CD4-positive, alpha-beta memory T cell (primary cell): ENCODE results near the gene SRGAP1. TPM values are rescaled to one million over a fixed set of nuclear protein-coding genes. Genes with fewer than 3 reads are reported as not detected.

Source experiments
- CTCF ChIA-PET: fragments of 350-600 bp; sonication (Branson Sonifier 250); formaldehyde crosslinking; loops from one replicate; lab custom pipeline; 2021; ENCODE audit warnings: inconsistent platforms; ENCODE audit not compliant: partially characterized antibody; lab: Charles Lee
- POLR2A ChIA-PET: fragments of 350-600 bp; sonication (Branson Sonifier 250); formaldehyde crosslinking; loops from one replicate; lab custom pipeline; 2021; ENCODE audit not compliant: partially characterized antibody; lab: Charles Lee
- DNase-seq, 5 donors: peaks; one replicate each; pipeline versions ENCODE4 v3.0.0 to v3.0.0-alpha.2; 2020 to 2022; ENCODE audit warnings: mixed read lengths in 1 of 5
- H3K27ac ChIP-seq: one replicate; pipeline ENCODE4 v1.7.0; 2013; ENCODE audit warnings: low read depth, low read length
- H3K27me3 ChIP-seq: 2 replicates; pipeline ENCODE4 v1.7.0; 2013; ENCODE audit warnings: mild to moderate bottlenecking, low read length, moderate library complexity; ENCODE audit not compliant: insufficient read depth
- H3K36me3 ChIP-seq: 2 replicates; pipeline ENCODE4 v1.7.0; 2013; ENCODE audit warnings: mild to moderate bottlenecking, low read length, moderate library complexity; ENCODE audit not compliant: insufficient read depth
- H3K4me1 ChIP-seq: 2 replicates; pipeline ENCODE4 v1.7.0; 2013; ENCODE audit warnings: mild to moderate bottlenecking, low read length, moderate library complexity; ENCODE audit not compliant: insufficient read depth
- H3K4me3 ChIP-seq, 2 donors: one replicate each; pipeline ENCODE4 v1.7.0; 2013; ENCODE audit warnings: low read length in 2 of 2, mild to moderate bottlenecking in 1 of 2
- H3K9me3 ChIP-seq, 2 donors: one replicate each; pipeline ENCODE4 v1.7.0; 2013; ENCODE audit warnings: low read length in 2 of 2, control low read depth in 1 of 2; ENCODE audit not compliant: control insufficient read depth in 1 of 2
- H3K27ac Mint-ChIP-seq, 7 donors: one replicate each; pipeline ENCODE4 v1.8.0; 2020 to 2021; ENCODE audit warnings: mixed read lengths in 7 of 7, mild to moderate bottlenecking in 6 of 7, inconsistent platforms in 3 of 7, moderate library complexity in 3 of 7
- H3K27me3 Mint-ChIP-seq, 2 donors: one replicate each; pipeline ENCODE4 v1.8.0; 2020 to 2021; ENCODE audit warnings: mixed read lengths in 2 of 2
- H3K36me3 Mint-ChIP-seq, 2 donors: one replicate each; pipeline ENCODE4 v1.8.0; 2020 to 2021; ENCODE audit warnings: mixed read lengths in 2 of 2, inconsistent platforms in 1 of 2, mild to moderate bottlenecking in 1 of 2
- H3K4me1 Mint-ChIP-seq, 4 donors: one replicate each; pipeline ENCODE4 v1.8.0; 2020 to 2021; ENCODE audit warnings: mixed read lengths in 4 of 4, mild to moderate bottlenecking in 1 of 4
- H3K4me3 Mint-ChIP-seq, 8 donors: one replicate each; pipeline ENCODE4 v1.8.0; 2020 to 2021; ENCODE audit warnings: mixed read lengths in 8 of 8, mild to moderate bottlenecking in 7 of 8, moderate library complexity in 6 of 8, inconsistent platforms in 3 of 8
- H3K9me3 Mint-ChIP-seq, 8 donors: one replicate each; pipeline ENCODE4 v1.8.0; 2020 to 2021; ENCODE audit warnings: mixed read lengths in 8 of 8, mild to moderate bottlenecking in 5 of 8, inconsistent platforms in 3 of 8, moderate library complexity in 1 of 8
- intact Hi-C: fragments of 100-400 bp; cut with micrococcal nuclease; formaldehyde crosslinking; loops from one replicate; pipeline ENCODE4 v1.15.1; 2023
- polyA plus RNA-seq, 2 donors: library from polyadenylated mRNA; unstranded; fragments of 300-500 nt; fragmentation: Illumina TruSeq; gene quantifications; one replicate each; pipeline ENCODE4 v1.2.3, GENCODE V29; 2021
- total RNA-seq, 2 experiments: library from RNA; stranded (reverse); gene quantifications; one replicate each; pipeline ENCODE4 v1.2.3, GENCODE V29; 2021

Gene SRGAP1
- total and polyA plus RNA-seq, 4 experiments from 2014 or later = 0.03 to 0.09 TPM; not detected in 2

DNA sequence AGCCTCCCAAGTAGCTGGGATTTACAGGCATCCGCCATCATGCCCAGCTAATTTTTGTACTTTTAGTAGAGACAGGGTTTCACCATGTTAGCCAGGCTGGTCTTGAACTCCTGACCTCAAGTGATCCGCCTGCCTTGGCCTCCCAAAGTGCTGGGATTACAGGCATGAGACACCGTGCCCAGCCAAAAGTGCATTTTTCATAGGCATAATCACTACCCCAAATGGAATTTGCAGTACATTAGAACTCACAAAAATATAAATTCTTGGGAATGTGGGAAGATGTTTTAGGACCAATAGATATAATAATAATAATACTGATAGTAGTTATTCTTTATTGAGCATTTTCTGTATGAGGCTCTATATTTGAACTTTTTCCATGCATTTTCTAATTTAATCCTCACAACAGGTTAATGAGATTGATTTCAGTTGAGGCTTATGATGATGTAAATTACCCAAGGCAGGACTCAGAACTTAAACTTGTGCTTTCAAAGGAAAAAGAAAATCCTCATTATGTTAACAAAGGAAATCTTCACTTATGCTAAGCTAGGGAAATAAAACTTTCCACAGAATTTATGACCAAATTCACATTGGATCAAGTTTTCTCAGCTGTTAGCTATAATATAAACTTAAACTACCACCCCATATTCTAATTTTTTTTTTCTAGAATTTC lies 121.6 kb downstream of the SRGAP1 start:
- no peaks in the 10 kb centered on the region for H3K9me3 ChIP-seq
- H3K4me1 Mint-ChIP-seq = no peaks in the 10 kb centered on the region
- H3K27me3 Mint-ChIP-seq = peaks cover 6 to 12% of the 10 kb centered on the region in 2 donors
- POLR2A ChIA-PET = no interaction called here
- no peak overlapping the region for H3K27ac Mint-ChIP-seq
- no peak for DNase-seq
- no peak overlapping the region for H3K4me3 Mint-ChIP-seq
- H3K36me3 ChIP-seq = no peaks in the 10 kb centered on the region
- CTCF ChIA-PET = no interaction called here
- H3K27me3 ChIP-seq = no peaks in the 10 kb centered on the region
- H3K4me3 ChIP-seq = no peak overlapping the region
- no peak overlapping the region for H3K27ac ChIP-seq
- H3K36me3 Mint-ChIP-seq = no peaks in the 10 kb centered on the region
- intact Hi-C loops = no loop called here
- H3K9me3 Mint-ChIP-seq = no peaks in the 10 kb centered on the region
- H3K4me1 ChIP-seq = no peaks in the 10 kb centered on the region

DNA sequence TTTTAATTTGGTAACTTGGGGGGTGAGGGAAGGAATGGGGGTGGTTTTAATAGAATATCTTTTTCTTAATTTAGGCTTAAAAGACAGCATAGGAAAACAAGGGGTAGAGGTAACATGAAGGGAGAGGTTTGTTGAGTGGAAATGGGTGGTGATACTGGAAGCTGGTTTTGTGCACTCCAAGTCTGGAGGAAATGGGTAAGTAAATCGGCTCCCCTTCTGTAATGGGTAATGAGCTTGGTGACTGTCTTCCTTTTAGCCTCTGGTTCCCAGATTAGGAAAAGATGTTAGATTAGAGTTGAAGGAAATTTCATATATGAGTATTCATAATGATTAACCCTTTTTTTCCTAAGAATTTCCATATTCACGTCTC lies 122.1 kb downstream of the SRGAP1 start:
- H3K27me3 ChIP-seq = no peaks in the 10 kb centered on the region
- no peak overlapping the region for H3K27ac Mint-ChIP-seq

DNA sequence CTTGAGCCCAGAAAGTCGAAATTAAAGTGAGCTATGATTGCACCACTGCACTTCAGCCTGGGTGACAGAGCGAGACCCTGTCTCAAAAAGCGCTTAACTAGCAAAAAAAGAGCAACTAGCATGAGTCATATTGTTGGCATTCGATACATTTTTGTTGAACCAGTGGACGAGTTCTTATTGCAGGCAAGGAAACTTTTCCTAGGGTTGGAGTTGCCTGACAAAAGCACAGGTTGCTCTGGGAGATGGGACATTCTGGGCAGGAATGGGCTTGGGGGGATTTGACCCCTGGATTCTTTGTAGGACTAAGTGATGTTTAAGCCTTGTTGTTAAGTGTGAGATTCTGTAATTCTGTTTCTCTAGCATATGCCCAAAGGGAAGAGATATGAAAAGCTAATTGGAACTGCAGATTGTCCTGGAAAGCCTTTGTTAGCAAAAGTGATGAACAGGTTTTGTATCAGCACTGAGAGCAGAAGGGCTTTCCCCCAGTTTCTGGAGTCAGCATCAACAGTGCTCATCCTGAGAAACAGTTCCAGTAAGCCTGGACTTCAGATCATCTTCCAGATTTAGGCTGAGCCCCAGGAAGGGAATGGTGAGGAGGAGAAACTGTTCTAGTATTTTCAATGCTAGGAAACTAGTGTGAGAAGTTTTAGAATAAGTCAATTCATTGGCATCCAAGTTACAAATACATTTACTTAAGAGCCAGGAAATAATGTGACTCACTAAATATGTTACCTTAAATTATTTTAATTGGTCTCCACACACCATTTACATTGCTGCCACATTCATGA lies 123.1 kb downstream of the SRGAP1 start:
- POLR2A ChIA-PET = no interaction called here

More for the DNA sequence above, 122.1 kb downstream of the SRGAP1 start:
- H3K9me3 ChIP-seq = no peaks in the 10 kb centered on the region
- Mint-ChIP-seq H3K4me1 (no peaks in the 10 kb centered on the region), H3K4me3 (no peak overlapping the region), H3K9me3 (no peaks in the 10 kb centered on the region), H3K27me3 (peaks cover 6 to 12% of the 10 kb centered on the region in 2 donors), H3K36me3 (no peaks in the 10 kb centered on the region)
- no peak overlapping the region for H3K4me3 ChIP-seq
- DNase-seq = no peak
- no peak overlapping the region for H3K27ac ChIP-seq
- POLR2A ChIA-PET = no interaction called here
- CTCF ChIA-PET = no interaction called here
- intact Hi-C loops = no loop called here
- H3K4me1 ChIP-seq = no peaks in the 10 kb centered on the region
- H3K36me3 ChIP-seq = no peaks in the 10 kb centered on the region

DNA sequence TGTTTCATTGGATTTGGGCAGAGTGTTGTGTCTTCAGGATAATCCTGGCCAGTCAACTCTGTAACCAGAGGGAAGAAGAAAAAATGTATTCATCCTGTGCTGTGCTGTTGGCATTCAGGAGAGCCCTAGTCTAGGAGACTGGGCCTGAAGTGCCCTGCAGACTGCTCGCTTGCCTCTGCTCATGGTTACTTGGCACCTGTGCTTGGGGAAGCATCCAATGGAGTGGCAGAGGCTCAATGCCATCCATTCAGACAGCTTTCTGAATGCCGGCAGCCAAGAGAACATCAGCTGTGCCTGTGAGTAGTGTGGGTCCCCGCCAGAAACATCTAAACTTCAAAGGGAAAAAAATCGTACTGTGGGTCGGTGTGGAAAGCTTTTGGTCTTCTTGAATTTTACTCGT lies 124.2 kb downstream of the SRGAP1 start:
- no peaks in the 10 kb centered on the region for H3K36me3 ChIP-seq
- DNase-seq = no peak
- Mint-ChIP-seq H3K9me3 (no peaks in the 10 kb centered on the region), H3K36me3 (no peaks in the 10 kb centered on the region), H3K4me1 (no peaks in the 10 kb centered on the region), H3K4me3 (no peak overlapping the region), H3K27me3 (peaks cover 6 to 12% of the 10 kb centered on the region in 2 donors), H3K27ac (no peak overlapping the region)
- no peaks in the 10 kb centered on the region for H3K9me3 ChIP-seq
- no peaks in the 10 kb centered on the region for H3K27me3 ChIP-seq
- intact Hi-C loops = no loop called here
- ChIA-PET POLR2A (no interaction called here), CTCF (no interaction called here)
- H3K27ac ChIP-seq = no peak overlapping the region
- no peaks in the 10 kb centered on the region for H3K4me1 ChIP-seq
- no peak overlapping the region for H3K4me3 ChIP-seq

More for the DNA sequence above, 123.1 kb downstream of the SRGAP1 start:
- no peak overlapping the region for H3K27ac Mint-ChIP-seq
- intact Hi-C loops = no loop called here
- H3K4me3 Mint-ChIP-seq = no peak overlapping the region
- Histone ChIP-seq H3K4me1 (no peaks in the 10 kb centered on the region), H3K27me3 (no peaks in the 10 kb centered on the region), H3K4me3 (no peak overlapping the region), H3K36me3 (no peaks in the 10 kb centered on the region), H3K27ac (no peak overlapping the region), H3K9me3 (no peaks in the 10 kb centered on the region)
- CTCF ChIA-PET = no interaction called here
- DNase-seq = no peak
- peaks cover 6 to 12% of the 10 kb centered on the region in 2 donors for H3K27me3 Mint-ChIP-seq
- no peaks in the 10 kb centered on the region for H3K9me3 Mint-ChIP-seq
- H3K36me3 Mint-ChIP-seq = no peaks in the 10 kb centered on the region
- H3K4me1 Mint-ChIP-seq = no peaks in the 10 kb centered on the region

DNA sequence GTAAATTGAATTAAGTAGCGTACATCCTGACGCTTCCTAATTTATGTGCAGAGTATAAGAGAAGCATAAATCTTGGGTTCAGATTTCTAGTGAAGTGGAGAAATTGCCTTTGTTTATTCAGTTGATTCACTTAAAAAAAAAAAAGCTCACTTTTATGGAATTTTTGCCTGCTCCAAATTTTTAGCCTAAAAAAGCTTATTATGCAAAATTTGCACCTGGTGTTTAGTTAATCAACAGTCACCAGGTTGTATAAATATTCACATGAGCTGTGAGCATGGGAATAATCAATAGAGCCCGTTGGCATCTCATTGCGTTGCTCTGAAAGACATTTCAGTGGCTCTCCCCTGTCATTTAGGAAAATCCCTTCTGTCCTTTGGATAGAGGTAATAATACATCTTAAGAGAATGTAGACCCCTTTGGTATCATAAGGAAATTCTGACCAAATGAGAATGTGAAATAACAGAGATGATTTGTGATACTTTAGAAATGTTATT lies 132.4 kb downstream of the SRGAP1 start:
- DNase-seq = no peak
- no peaks in the 10 kb centered on the region for H3K36me3 ChIP-seq
- no peak overlapping the region for H3K27ac Mint-ChIP-seq
- no peaks in the 10 kb centered on the region for H3K9me3 ChIP-seq
- H3K27me3 Mint-ChIP-seq = peaks cover 0 to 8% of the 10 kb centered on the region in 2 donors
- no peaks in the 10 kb centered on the region for H3K4me1 Mint-ChIP-seq
- no peaks in the 10 kb centered on the region for H3K4me1 ChIP-seq
- no peak overlapping the region for H3K4me3 ChIP-seq
- peaks cover 0 to 2% (median 0%) of the 10 kb centered on the region in 8 donors for H3K9me3 Mint-ChIP-seq
- H3K27ac ChIP-seq = no peak overlapping the region
- CTCF ChIA-PET = no interaction called here
- no peaks in the 10 kb centered on the region for H3K27me3 ChIP-seq
- no peaks in the 10 kb centered on the region for H3K36me3 Mint-ChIP-seq
- POLR2A ChIA-PET = interaction anchor here (0.6 kb wide), 1 partner anchor 1913 kb away, joined by 3 read pairs; no protein-coding TSS in a partner anchor
- H3K4me3 Mint-ChIP-seq = no peak overlapping the region
- intact Hi-C loops = no loop called here

DNA sequence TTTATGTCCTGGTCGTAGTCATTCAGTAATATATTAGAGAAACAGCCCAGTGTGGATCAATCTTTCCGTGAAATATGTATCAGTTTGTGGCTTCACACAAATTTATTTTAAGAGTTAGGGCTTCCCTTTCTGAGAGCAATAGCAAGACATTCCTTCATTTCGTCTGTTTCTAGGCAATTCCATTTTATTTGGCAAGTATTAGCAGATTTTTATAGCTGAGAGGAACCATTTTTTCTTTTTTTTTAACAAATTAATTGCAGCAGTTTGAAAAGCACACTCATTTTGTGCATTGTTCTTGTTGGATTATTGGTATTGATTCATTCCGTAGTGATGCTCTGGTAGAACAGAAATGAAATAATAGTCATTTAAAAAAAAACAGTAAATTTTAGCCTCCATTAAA lies 132.9 kb downstream of the SRGAP1 start:
- H3K27ac ChIP-seq = no peak overlapping the region
- Mint-ChIP-seq H3K27me3 (peaks cover 0 to 8% of the 10 kb centered on the region in 2 donors), H3K4me3 (no peak overlapping the region), H3K36me3 (no peaks in the 10 kb centered on the region), H3K27ac (no peak overlapping the region), H3K4me1 (no peaks in the 10 kb centered on the region), H3K9me3 (peaks cover 0 to 2% (median 0%) of the 10 kb centered on the region in 8 donors)
- DNase-seq = no peak
- intact Hi-C loops = no loop called here
- H3K36me3 ChIP-seq = no peaks in the 10 kb centered on the region
- POLR2A ChIA-PET = interaction anchor here (0.6 kb wide), 1 partner anchor 1913 kb away, joined by 3 read pairs; no protein-coding TSS in a partner anchor
- no peaks in the 10 kb centered on the region for H3K4me1 ChIP-seq
- CTCF ChIA-PET = no interaction called here
- H3K4me3 ChIP-seq = no peak overlapping the region
- H3K27me3 ChIP-seq = no peaks in the 10 kb centered on the region
- H3K9me3 ChIP-seq = no peaks in the 10 kb centered on the region

DNA sequence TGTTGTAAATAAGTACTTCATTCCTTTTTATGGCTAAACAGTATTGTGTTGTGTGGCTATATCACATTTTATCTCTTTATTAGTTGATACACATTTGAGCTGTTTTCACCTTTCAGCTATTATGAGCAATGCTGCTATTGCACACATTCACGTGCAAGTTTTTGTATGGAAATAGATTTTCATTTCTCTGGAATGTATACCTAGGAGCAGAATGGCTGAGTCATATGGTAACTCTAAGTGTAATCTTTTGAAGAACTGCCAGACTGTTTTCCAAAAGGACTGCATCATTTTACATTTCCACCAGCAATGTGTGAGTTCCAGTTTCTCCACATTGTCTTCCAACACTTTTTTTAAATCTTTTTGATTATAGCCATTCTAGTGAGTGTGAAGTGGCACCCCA lies 134.0 kb downstream of the SRGAP1 start:
- no peak for DNase-seq
- H3K27ac ChIP-seq = no peak overlapping the region
- no peaks in the 10 kb centered on the region for H3K4me1 ChIP-seq
- H3K36me3 Mint-ChIP-seq = no peaks in the 10 kb centered on the region
- H3K4me3 Mint-ChIP-seq = no peak overlapping the region
- no peaks in the 10 kb centered on the region for H3K27me3 ChIP-seq
- ChIA-PET POLR2A (no interaction called here), CTCF (no interaction called here)
- no peaks in the 10 kb centered on the region for H3K4me1 Mint-ChIP-seq
- no peaks in the 10 kb centered on the region for H3K9me3 ChIP-seq
- H3K27me3 Mint-ChIP-seq = peaks cover 0 to 8% of the 10 kb centered on the region in 2 donors
- H3K27ac Mint-ChIP-seq = no peak overlapping the region
- intact Hi-C loops = no loop called here
- H3K9me3 Mint-ChIP-seq = peaks cover 0 to 2% (median 0%) of the 10 kb centered on the region in 8 donors
- no peak overlapping the region for H3K4me3 ChIP-seq
- no peaks in the 10 kb centered on the region for H3K36me3 ChIP-seq
